ENCODE data around the gene CYBC1.

- TF ChIP-seq, protein P1, sequence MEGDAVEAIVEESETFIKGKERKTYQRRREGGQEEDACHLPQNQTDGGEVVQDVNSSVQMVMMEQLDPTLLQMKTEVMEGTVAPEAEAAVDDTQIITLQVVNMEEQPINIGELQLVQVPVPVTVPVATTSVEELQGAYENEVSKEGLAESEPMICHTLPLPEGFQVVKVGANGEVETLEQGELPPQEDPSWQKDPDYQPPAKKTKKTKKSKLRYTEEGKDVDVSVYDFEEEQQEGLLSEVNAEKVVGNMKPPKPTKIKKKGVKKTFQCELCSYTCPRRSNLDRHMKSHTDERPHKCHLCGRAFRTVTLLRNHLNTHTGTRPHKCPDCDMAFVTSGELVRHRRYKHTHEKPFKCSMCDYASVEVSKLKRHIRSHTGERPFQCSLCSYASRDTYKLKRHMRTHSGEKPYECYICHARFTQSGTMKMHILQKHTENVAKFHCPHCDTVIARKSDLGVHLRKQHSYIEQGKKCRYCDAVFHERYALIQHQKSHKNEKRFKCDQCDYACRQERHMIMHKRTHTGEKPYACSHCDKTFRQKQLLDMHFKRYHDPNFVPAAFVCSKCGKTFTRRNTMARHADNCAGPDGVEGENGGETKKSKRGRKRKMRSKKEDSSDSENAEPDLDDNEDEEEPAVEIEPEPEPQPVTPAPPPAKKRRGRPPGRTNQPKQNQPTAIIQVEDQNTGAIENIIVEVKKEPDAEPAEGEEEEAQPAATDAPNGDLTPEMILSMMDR (IDR thresholded peaks at IDR 0.05; ENCODE audit: low read depth, low read length, poor library complexity, severe bottlenecking) = no peak
- no peak for TF ChIP-seq EZH2phosphoT487 (IDR thresholded peaks at IDR 0.05; ENCODE audit: borderline replicate concordance, low read length)
Measured at GRCh38 chr17:82400830-82401229, 49.7 kb downstream of the CYBC1 start.
